GM18499 (cell line): ENCODE results near the gene HEG1.
"Not testable (repeated sequence)": the region's sequence is repeated elsewhere in the genome, so short reads cannot be mapped to it uniquely, and the experiment has no call there.

Experiments used
- ATAC-seq: cut with Tn5 transposase; IDR thresholded peaks from one replicate; pipeline ENCODE4 v1.9.1; 2021; ENCODE audit warnings: moderate number of reproducible peaks; ENCODE audit not compliant: insufficient read depth, unreplicated experiment

Gene HEG1

DNA sequence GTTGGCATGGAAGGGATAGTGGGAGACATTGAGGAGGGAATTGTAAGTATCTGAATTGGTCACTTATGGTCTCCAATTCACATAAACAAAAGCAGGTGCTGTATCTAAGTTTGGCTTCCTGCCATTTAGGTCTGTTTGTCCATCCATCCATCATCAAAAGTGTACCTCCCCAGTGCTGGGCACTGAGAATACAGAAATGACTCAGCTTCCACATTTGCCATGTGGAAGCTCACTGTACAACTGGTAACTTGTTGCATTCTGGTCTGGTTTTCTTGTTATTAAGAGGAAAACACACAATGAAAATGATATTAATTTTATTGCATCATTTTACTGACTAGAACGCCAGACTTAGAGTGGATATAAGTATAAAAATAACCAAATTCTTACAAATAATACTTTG is 90.4 kb downstream of the HEG1 start:
- ATAC-seq: no peak

- ATAC-seq: no peak
Observed at GRCh38 chr3:124964387-124964786, 91.4 kb downstream of the HEG1 start.

DNA sequence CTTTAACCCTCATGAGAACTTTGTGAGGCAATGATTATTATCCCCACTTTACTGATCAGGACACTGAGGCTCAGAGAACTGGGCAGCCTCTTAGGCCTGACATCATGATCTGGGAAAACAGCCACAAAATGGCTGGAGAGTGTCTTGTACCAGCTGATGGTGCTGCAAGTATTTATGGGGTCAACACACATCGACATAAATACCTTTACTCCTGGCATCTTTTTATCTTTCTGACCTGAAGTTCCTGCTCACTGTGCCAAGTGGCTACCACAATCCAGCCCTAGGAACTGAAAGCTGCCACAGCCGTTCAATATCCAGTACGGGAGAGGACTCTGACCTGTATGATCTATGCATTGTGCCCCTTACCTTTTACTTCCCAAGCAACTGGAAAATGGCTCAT is 92.0 kb downstream of the HEG1 start:
- no peak for ATAC-seq

- ATAC-seq: no peak
Observed at GRCh38 chr3:124962403-124962940, 93.3 kb downstream of the HEG1 start.

DNA sequence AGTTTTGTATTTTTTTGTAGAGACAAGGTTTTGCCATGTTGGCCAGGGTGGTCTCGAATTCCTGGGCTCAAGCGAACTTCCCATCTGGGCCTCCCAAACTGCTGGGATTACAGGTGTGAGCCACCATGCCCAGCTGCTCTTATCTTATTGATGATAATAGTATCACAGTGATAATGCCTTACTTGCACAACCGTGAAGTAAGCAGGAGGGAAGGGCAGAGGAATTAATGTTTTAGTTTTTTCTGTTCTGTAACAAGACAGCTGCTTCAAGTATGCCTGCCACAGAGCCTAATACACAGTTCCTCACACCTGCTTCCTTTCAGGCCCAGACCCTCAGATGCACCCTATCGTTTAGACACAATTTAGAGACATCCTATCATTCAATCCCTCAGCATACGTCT is 95.1 kb downstream of the HEG1 start:
- ATAC-seq: no peak

GRCh38 chr3:124960105-124960504 is 95.7 kb downstream of the HEG1 start:
- no peak for ATAC-seq

- not testable (repeated sequence) for ATAC-seq
Observed at GRCh38 chr3:124957951-124958350, 97.8 kb downstream of the HEG1 start.

DNA sequence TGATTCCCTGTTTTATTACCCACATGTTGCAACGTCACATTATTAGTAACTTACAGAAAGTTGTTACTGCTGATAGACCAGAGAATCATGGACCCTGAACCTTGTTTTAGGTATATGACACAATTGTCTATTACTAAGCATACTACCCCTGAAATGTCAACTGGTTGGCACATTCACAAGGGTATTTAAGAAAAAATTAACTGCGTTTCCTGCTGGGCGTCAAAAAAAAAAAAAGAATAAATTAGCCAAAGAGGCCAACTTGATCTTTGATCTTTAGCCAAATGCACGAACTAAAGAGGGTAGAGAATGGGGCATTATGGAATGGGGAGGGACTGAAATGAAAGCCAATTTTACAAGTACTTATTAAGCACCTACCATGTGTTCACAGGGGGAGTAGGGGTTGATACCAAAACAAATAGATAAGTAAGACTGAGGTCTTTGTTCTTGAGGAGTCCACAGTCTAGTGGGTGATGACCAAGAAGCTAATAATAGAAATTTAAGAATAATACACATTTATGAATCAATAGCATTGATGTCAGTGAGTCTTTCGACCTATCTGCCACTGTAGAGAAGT is 103.4 kb downstream of the HEG1 start:
- ATAC-seq: no peak

- no peak for ATAC-seq
Observed at GRCh38 chr3:124951511-124952281, 104.1 kb downstream of the HEG1 start.

DNA sequence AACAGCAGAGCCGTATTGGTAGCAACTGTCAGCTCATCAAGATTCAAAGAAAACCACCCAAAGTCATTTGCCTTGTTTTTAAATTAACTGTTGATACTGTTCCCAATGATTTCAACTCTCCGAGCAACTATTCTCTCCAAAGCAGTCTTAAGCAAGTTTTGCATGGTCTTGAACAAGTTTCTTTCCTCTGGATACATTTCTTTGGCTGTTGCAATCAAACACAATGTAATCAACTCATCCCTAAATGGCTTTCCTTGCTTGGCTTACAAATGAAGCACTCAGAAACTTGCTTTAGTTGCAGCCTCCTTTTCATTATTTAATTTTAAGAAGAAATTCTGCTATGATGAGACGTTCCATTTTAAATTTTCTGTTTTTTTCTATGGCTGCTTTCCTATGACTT is 105.8 kb downstream of the HEG1 start:
- ATAC-seq: no peak

GRCh38 chr3:124942613-124943012 is 113.2 kb downstream of the HEG1 start:
- ATAC-seq: no peak

- no peak for ATAC-seq
Observed at GRCh38 chr3:124941771-124942170, 114.0 kb downstream of the HEG1 start.

DNA sequence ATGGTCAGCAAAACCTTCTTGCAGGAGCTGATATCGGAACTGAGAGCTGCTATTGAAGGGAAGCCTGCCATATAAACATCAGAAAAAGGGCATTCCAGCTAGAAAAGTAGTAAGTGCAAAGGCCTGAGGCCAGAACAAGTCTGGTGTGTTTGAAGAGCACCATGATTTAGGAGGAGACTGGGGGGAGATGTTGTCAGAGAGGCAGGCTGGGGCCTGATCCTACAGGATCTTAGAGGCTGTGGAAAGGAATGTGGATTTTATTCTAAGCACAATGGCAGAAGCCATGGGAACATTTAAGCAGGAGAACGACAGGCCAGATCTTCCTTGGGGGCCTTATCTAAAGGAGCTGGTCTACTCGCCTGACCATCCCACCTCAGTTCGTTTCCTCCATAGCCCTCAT is 116.1 kb downstream of the HEG1 start:
- no peak for ATAC-seq

- no peak for ATAC-seq
Observed at GRCh38 chr3:124938896-124939295, 116.9 kb downstream of the HEG1 start.

DNA sequence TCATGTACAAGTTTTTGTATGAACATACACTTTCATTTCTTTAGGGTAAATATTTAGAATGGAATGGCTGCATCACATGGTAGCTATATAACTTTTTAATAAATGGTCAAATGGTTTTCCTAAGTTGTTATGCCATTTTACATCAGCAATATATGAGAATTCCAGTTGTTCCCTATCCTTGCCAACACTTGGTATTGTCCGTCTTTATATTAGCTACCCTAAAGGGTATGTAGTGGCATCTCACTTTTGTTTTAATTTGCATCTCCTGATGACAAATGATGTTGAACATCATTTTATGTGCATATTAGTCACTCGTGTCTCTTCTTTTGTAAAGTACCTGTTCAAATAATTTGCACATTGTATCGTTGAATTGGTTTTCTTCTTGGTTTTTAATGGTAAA is 118.7 kb downstream of the HEG1 start:
- no peak for ATAC-seq

DNA sequence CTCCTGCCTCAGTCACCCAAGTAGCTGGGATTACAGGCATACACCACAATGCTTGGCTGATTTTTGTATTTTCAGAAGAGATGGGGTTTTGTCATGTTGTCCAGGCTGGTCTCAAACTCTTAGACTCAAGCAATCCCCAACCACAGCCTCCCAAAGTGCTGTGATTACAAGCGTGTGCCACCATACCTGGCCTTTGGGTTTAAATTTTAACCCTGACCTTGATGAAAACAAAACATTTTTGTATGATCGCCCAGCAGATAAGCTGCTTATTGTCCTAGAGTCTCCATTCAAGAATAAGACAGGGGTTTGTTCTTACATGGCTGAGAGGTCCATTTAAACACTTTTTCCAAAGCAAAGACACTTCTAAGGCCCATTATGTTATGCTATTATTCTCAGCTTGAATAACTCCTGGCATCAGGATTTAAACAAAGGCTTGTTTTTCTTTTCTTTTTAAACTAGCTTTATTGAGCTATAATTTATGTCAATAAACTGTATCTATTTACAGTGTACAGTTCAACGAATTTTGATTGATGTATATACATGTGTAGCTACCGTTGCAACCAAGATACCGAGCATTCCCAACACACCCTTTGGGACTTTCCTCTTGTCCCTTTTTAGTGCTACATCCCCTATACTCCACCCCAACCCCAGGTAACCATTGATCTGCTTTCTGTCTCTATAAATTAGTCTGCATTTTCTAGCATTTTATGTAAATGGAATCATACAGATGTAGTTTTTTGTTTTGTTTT is 119.8 kb downstream of the HEG1 start:
- no peak for ATAC-seq

GRCh38 chr3:124935264-124935663 is 120.5 kb downstream of the HEG1 start:
- ATAC-seq: no peak

- ATAC-seq: no peak
Observed at GRCh38 chr3:124934577-124934976, 121.2 kb downstream of the HEG1 start, which contains the start of gene MUC13. Gene MUC13, minus strand, starts transcription at chr3:124934751. Its CDS starts 39 bp downstream, at chr3:124934712.

- no peak for ATAC-seq
Observed at GRCh38 chr3:124928333-124929202, 127.2 kb downstream of the HEG1 start.

DNA sequence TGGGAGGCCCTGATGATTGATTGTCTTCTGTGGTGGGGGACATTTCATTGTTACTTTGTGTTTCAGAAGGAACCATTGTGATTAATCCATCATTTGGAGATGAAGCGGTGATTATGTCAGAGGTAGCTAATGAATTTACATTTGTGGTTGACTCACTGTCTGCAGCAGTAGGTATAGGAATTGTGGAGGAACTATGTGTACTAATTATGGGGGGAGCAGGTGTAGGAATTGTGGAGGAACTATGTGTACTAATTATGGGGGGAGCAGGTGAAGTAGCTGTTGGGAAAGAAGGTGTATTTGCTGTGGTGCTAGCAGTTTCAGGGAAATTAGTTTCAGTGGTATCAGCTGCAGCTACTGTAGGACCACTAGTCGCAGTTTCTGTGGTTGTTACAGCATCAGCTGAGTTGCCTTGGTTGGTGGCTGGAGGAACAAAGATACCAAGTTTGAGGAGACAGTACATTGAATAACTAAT is 128.2 kb downstream of the HEG1 start:
- ATAC-seq: no peak
